Tibial nerve (tissue), 4 donors: ENCODE data around the gene ANKRD11. TPM values are rescaled to one million over a fixed set of nuclear protein-coding genes. Genes with fewer than 3 reads are reported as not detected.

Experiments used
- DNase-seq, 2 donors: peaks; one replicate each; pipeline ENCODE4 v3.0.0-alpha.2; 2019; ENCODE audit warnings: low spot score in 2 of 2
- H3K27ac ChIP-seq, 4 donors: fragments of 200-600 bp; sonication (generic) in 3 of 4; one replicate each; pipeline ENCODE4 v1.5.1; 2017 to 2019; ENCODE audit warnings: mild to moderate bottlenecking in 1 of 4
- H3K27me3 ChIP-seq, 2 donors: fragments of 200-600 bp; sonication (generic) in 1 of 2; one replicate each; pipeline versions ENCODE4 v1.5.1 to v1.6.0; 2017 to 2019
- H3K36me3 ChIP-seq, 3 donors: fragments of 200-600 bp; sonication (generic); one replicate each; pipeline ENCODE4 v1.5.1; 2018 to 2019
- H3K4me1 ChIP-seq, 4 donors: fragments of 200-600 bp; sonication (generic) in 3 of 4; one replicate each; pipeline ENCODE4 v1.5.1; 2017 to 2019
- H3K4me3 ChIP-seq, 4 donors: fragments of 200-600 bp; sonication (generic) in 3 of 4; one replicate each; pipeline ENCODE4 v1.5.1; 2017 to 2019; ENCODE audit warnings: mild to moderate bottlenecking in 1 of 4, moderate library complexity in 1 of 4
- H3K9me3 ChIP-seq, 4 donors: fragments of 200-600 bp; sonication (generic) in 3 of 4; one replicate each; pipeline ENCODE4 v1.5.1; 2017 to 2019
- CTCF ChIP-seq, 5 experiments: fragments of 200-600 bp in 3 of 5; fragments of 450-650 bp in 2 of 5; sonication (generic) in 3 of 5; IDR thresholded peaks; one replicate each; pipeline ENCODE4 v1.5.1; 2016 to 2019; ENCODE audit warnings: antibody characterized with exemption in 5 of 5, mild to moderate bottlenecking in 3 of 5, moderate library complexity in 2 of 5
- EP300 ChIP-seq, 2 donors: sonication (generic); formaldehyde crosslinking; IDR thresholded peaks; one replicate each; pipeline ENCODE4 v1.6.1; 2017; ENCODE audit warnings: antibody characterized with exemption in 2 of 2, mild to moderate bottlenecking in 1 of 2
- POLR2A ChIP-seq, 2 donors: fragments of 450-650 bp; IDR thresholded peaks; one replicate each; pipeline ENCODE4 v1.6.1; 2017; ENCODE audit warnings: antibody characterized with exemption in 2 of 2, mild to moderate bottlenecking in 2 of 2, moderate library complexity in 2 of 2
- WGBS, 2 donors: methylation state at CpG; one replicate each; pipeline ENCODE4 v1.1.5; 2018; 5-methylcytosine and 5-hydroxymethylcytosine counted together
- total RNA-seq, 4 donors: library from RNA; depleted of rRNA; stranded (reverse); fragments of >200 nt; gene quantifications; one replicate each; pipeline ENCODE4 v1.1.0, GENCODE V29; 2016

Gene ANKRD11
- total RNA-seq, 4 donors from 2014 or later: 104 to 177 (median 112) TPM

GRCh38 chr16:89504091-89504490 lies 13.7 kb upstream of the ANKRD11 start:
- TF ChIP-seq CTCF (IDR thresholded peaks at IDR 0.05) (no peak), POLR2A (IDR thresholded peaks at IDR 0.05) (no peak), EP300 (IDR thresholded peaks at IDR 0.05) (no peak)
- 53 to 65% methylated on average over 7 of the region's 7 CpGs for WGBS, 2 donors
- H3K4me1 ChIP-seq: peaks cover 4 to 48% (median 29%) of the 10 kb centered on the region in 4 donors
- no peak for DNase-seq
- no peaks in the 10 kb centered on the region for H3K36me3 ChIP-seq
- H3K27me3 ChIP-seq: no peaks in the 10 kb centered on the region
- peak overlapping the region in 3 of 4 donors; percentile 85 to 92 (median 91) for H3K27ac ChIP-seq
- H3K9me3 ChIP-seq: no peaks in the 10 kb centered on the region
- H3K4me3 ChIP-seq: no peak overlapping the region

DNA sequence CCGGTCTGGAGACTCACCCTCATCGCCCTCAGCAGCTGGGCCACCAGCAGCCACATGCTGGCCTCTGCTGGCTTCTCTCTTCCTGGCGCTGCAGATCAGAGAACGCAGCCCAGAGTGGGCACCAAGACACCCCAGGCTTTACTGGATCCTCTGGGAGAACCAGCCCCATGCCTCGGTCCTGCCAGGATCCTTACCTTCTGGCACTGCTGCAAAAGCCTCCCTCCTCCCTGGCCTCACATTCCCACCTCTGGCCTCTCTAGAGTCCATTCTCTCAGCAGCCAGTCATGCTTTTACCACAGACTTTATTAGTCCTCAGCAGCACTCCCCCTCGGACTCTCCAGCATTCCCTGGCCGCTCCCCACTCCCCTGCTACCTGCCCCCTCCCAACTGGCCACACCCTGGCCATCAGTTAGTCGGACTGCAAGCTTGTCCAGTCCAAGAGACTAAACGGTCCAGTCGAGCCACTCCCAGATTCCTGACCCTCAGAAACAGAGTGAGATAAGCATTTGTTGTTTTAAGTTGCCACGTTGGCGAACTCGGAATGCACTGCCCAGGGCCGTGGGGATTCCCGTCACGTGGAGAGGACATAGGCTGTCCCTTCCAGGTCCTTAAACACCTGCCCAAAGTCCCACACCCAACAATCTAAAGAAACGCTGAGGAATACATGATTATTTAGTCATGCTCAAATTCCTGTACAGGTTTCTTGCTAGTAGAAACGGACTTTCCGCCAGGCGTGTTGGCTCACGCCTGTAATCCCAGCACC lies 11.9 kb upstream of the ANKRD11 start:
- H3K27ac ChIP-seq: peak overlapping the region in 2 of 4 donors; percentile 10 to 45
- no peak for DNase-seq
- H3K4me1 ChIP-seq: peaks cover 4 to 41% (median 24%) of the 10 kb centered on the region in 4 donors
- no peaks in the 10 kb centered on the region for H3K36me3 ChIP-seq
- H3K4me3 ChIP-seq: no peak overlapping the region
- H3K27me3 ChIP-seq: no peaks in the 10 kb centered on the region
- TF ChIP-seq POLR2A (IDR thresholded peaks at IDR 0.05) (no peak), CTCF (IDR thresholded peaks at IDR 0.05) (no peak), EP300 (IDR thresholded peaks at IDR 0.05) (no peak)
- WGBS, 2 donors: 55 to 58% methylated on average over 19 to 21 of the region's 21 CpGs
- H3K9me3 ChIP-seq: no peaks in the 10 kb centered on the region

GRCh38 chr16:89499767-89500166 lies 9.4 kb upstream of the ANKRD11 start:
- no peak overlapping the region for H3K27ac ChIP-seq
- 92 to 94% methylated on average over 3 of the region's 3 CpGs for WGBS, 2 donors
- DNase-seq: no peak

GRCh38 chr16:89498839-89499238 lies 8.5 kb upstream of the ANKRD11 start:
- Histone ChIP-seq H3K27ac (no peak overlapping the region), H3K36me3 (peaks cover 0 to 8% (median 0%) of the 10 kb centered on the region in 3 donors), H3K4me1 (peaks cover 0 to 9% (median 0%) of the 10 kb centered on the region in 4 donors), H3K4me3 (no peak overlapping the region), H3K9me3 (no peaks in the 10 kb centered on the region), H3K27me3 (no peaks in the 10 kb centered on the region)
- no peak for DNase-seq
- TF ChIP-seq EP300 (IDR thresholded peaks at IDR 0.05): peak in 1 of 2 donors; percentile 25
- no peak for TF ChIP-seq CTCF (IDR thresholded peaks at IDR 0.05)
- 72 to 79% methylated on average over 10 of the region's 10 CpGs for WGBS, 2 donors

More at GRCh38 chr16:89499767-89500166, 9.4 kb upstream of the ANKRD11 start:
- no peak overlapping the region for H3K4me3 ChIP-seq
- no peaks in the 10 kb centered on the region for H3K27me3 ChIP-seq
- TF ChIP-seq POLR2A (IDR thresholded peaks at IDR 0.05) (no peak), CTCF (IDR thresholded peaks at IDR 0.05) (no peak), EP300 (IDR thresholded peaks at IDR 0.05) (no peak)
- H3K36me3 ChIP-seq: no peaks in the 10 kb centered on the region
- no peaks in the 10 kb centered on the region for H3K9me3 ChIP-seq
- H3K4me1 ChIP-seq: peaks cover 0 to 16% (median 1%) of the 10 kb centered on the region in 4 donors

GRCh38 chr16:89495121-89495520 lies 4.8 kb upstream of the ANKRD11 start:
- WGBS, 2 donors: 52 to 65% methylated on average over 3 of the region's 3 CpGs
- DNase-seq: no peak
- peaks cover 0 to 11% (median 0%) of the 10 kb centered on the region in 3 donors for H3K36me3 ChIP-seq
- no peak overlapping the region for H3K4me3 ChIP-seq
- H3K27ac ChIP-seq: no peak overlapping the region
- no peaks in the 10 kb centered on the region for H3K27me3 ChIP-seq
- H3K4me1 ChIP-seq: peaks cover 0 to 29% (median 12%) of the 10 kb centered on the region in 4 donors
- H3K9me3 ChIP-seq: no peaks in the 10 kb centered on the region
- TF ChIP-seq CTCF (IDR thresholded peaks at IDR 0.05) (no peak), EP300 (IDR thresholded peaks at IDR 0.05) (no peak), POLR2A (IDR thresholded peaks at IDR 0.05) (no peak)
